Natural killer cell (primary cell): ENCODE measurements around the gene WWTR1. TPM values are rescaled to one million over a fixed set of nuclear protein-coding genes. Genes with fewer than 3 reads are reported as not detected.
A peak's percentile ranks its signal among the peaks of the same experiment; 100 is the strongest.

Experiments used
- ATAC-seq, 3 donors: fragments of 150-1000 bp in 2 of 3; fragments of 200-7000 bp in 1 of 3; cut with Tn5 transposase; 1 replicate in 1 of 3; 2 replicates in 2 of 3; pipeline ENCODE4 v1.10.0; 2021; ENCODE audit warnings: mild to moderate bottlenecking in 2 of 3, moderate library complexity in 2 of 3
- DNase-seq, 2 donors: peaks; one replicate each; pipeline versions ENCODE4 v3.0.0 to v3.0.0-alpha.2; 2013 to 2021; ENCODE audit warnings: mixed read lengths in 1 of 2
- H3K27ac ChIP-seq: one replicate; pipeline ENCODE4 v1.5.1; 2013; ENCODE audit warnings: mild to moderate bottlenecking, low read length
- H3K27me3 ChIP-seq: one replicate; pipeline ENCODE4 v1.6.1; 2013; ENCODE audit warnings: low read length; ENCODE audit not compliant: control insufficient read depth, insufficient read depth
- H3K36me3 ChIP-seq: one replicate; pipeline ENCODE4 v1.6.1; 2013; ENCODE audit warnings: low read length; ENCODE audit not compliant: control insufficient read depth, insufficient read depth
- H3K4me1 ChIP-seq: one replicate; pipeline ENCODE4 v1.6.1; 2013; ENCODE audit warnings: low read length; ENCODE audit not compliant: control insufficient read depth, insufficient read depth
- H3K4me3 ChIP-seq: one replicate; pipeline ENCODE4 v1.5.1; 2013; ENCODE audit warnings: low read length
- H3K9me3 ChIP-seq: one replicate; pipeline ENCODE4 v1.6.1; 2013; ENCODE audit warnings: low read length; ENCODE audit not compliant: control insufficient read depth, insufficient read depth
- H3K27ac Mint-ChIP-seq, 2 donors: one replicate each; pipeline ENCODE4 v1.8.0; 2022; ENCODE audit warnings: mild to moderate bottlenecking in 2 of 2, mixed read lengths in 2 of 2, moderate library complexity in 1 of 2
- H3K27me3 Mint-ChIP-seq, 2 donors: one replicate each; pipeline ENCODE4 v1.8.0; 2022; ENCODE audit warnings: low read depth in 2 of 2, mixed read lengths in 2 of 2
- H3K36me3 Mint-ChIP-seq: one replicate; pipeline ENCODE4 v1.8.0; 2022; ENCODE audit warnings: mixed read lengths
- H3K4me1 Mint-ChIP-seq, 2 donors: one replicate each; pipeline ENCODE4 v1.8.0; 2022; ENCODE audit warnings: mixed read lengths in 2 of 2
- H3K4me3 Mint-ChIP-seq: one replicate; pipeline ENCODE4 v1.8.0; 2022; ENCODE audit warnings: mild to moderate bottlenecking, moderate library complexity, mixed read lengths
- H3K9me3 Mint-ChIP-seq, 2 donors: one replicate each; pipeline ENCODE4 v1.8.0; 2022; ENCODE audit warnings: mixed read lengths in 2 of 2
- WGBS: methylation state at CpG from one replicate; pipeline ENCODE4 v1.1.7; 2013; ENCODE audit warnings: missing lambda C conversion rate; ENCODE audit not compliant: insufficient coverage; 5-methylcytosine and 5-hydroxymethylcytosine counted together
- intact Hi-C: fragments of 100-400 bp; cut with micrococcal nuclease; formaldehyde crosslinking; loops from one replicate; pipeline ENCODE4 v1.14.2; 2022
- total RNA-seq, 4 donors: library from RNA; stranded (reverse); fragments of 120-200 nt in 1 of 4; gene quantifications; one replicate each; pipeline versions ENCODE4 v1.2.3 to v1.2.4, GENCODE V29; 2013 to 2022
- TF ChIP-seq, protein P1 (sequence below): fragments of 200-600 bp; IDR thresholded peaks from one replicate; pipeline ENCODE4 v1.8.0; 2022; ENCODE audit warnings: antibody characterized with exemption

Gene WWTR1
- total RNA-seq, 3 donors from 2014 or later (not counting 1 experiment from before 2014, with no cell fraction given): 0.72 to 1.1 (median 0.73) TPM

DNA sequence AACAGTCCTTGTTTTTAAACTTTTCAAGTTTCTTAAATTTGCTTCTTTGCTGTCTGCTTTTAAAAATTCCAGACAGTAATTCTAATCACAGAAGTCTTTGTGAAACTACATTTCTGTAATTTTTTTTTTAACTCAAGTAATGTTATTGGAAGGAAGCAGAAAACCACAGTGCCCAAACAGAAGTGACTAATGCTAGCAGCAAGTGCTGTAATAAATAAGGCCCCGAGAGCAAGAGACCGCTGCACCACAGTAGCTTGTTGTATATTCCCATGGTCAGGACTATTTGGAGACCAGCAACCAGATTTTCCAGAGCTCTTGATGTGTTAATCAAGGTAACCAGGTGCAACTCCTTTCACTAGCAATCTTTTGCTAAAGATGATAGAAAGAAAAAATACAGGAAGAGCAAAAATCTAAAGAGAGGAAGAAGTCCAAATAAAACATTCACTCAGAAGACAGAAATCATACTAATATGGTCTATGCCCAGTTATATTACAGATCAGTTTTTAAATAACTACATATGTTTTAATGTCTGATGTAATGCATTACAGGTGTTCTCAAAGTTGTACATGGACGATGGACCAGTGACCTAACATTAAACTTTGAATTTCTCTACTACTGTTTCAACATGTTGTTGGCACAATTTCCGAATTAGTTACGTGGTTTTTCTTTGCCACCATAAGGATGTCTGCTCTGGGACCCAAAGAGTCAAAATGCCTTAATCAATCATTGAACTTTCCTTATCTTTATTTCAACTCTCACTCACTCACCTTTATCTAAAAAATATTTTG, 36.4 kb downstream of the WWTR1 start:
- ATAC-seq (no peak), DNase-seq (peak in 1 of 2 donors; percentile 11)
- intact Hi-C loops: no loop called here
- no peaks in the 10 kb centered on the region for H3K36me3 ChIP-seq
- Mint-ChIP-seq H3K9me3 (no peaks in the 10 kb centered on the region), H3K36me3 (no peaks in the 10 kb centered on the region), H3K4me3 (no peak overlapping the region), H3K4me1 (peaks cover 0 to 5% of the 10 kb centered on the region in 2 donors), H3K27ac (no peak overlapping the region), H3K27me3 (peaks cover 13 to 14% of the 10 kb centered on the region in 2 donors)
- TF ChIP-seq, protein P1, sequence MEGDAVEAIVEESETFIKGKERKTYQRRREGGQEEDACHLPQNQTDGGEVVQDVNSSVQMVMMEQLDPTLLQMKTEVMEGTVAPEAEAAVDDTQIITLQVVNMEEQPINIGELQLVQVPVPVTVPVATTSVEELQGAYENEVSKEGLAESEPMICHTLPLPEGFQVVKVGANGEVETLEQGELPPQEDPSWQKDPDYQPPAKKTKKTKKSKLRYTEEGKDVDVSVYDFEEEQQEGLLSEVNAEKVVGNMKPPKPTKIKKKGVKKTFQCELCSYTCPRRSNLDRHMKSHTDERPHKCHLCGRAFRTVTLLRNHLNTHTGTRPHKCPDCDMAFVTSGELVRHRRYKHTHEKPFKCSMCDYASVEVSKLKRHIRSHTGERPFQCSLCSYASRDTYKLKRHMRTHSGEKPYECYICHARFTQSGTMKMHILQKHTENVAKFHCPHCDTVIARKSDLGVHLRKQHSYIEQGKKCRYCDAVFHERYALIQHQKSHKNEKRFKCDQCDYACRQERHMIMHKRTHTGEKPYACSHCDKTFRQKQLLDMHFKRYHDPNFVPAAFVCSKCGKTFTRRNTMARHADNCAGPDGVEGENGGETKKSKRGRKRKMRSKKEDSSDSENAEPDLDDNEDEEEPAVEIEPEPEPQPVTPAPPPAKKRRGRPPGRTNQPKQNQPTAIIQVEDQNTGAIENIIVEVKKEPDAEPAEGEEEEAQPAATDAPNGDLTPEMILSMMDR: no peak
- no peak overlapping the region for H3K27ac ChIP-seq
- no peaks in the 10 kb centered on the region for H3K27me3 ChIP-seq
- WGBS: 51% methylated on average over 5 of the region's 5 CpGs
- H3K4me3 ChIP-seq: no peak overlapping the region
- no peaks in the 10 kb centered on the region for H3K4me1 ChIP-seq
- no peaks in the 10 kb centered on the region for H3K9me3 ChIP-seq

- H3K27me3 Mint-ChIP-seq: peaks cover 13 to 17% of the 10 kb centered on the region in 2 donors
- ATAC-seq (no peak), DNase-seq (no peak)
- Histone ChIP-seq H3K4me1 (no peaks in the 10 kb centered on the region), H3K36me3 (no peaks in the 10 kb centered on the region), H3K27me3 (no peaks in the 10 kb centered on the region), H3K27ac (no peak overlapping the region), H3K9me3 (no peaks in the 10 kb centered on the region), H3K4me3 (no peak overlapping the region)
- H3K9me3 Mint-ChIP-seq: no peaks in the 10 kb centered on the region
- intact Hi-C loops: no loop called here
- no peak overlapping the region for H3K27ac Mint-ChIP-seq
- TF ChIP-seq, protein P1: no peak
- 100% methylated on average over 1 of the region's 1 CpG for WGBS
- H3K4me1 Mint-ChIP-seq: peaks cover 0 to 5% of the 10 kb centered on the region in 2 donors
- no peak overlapping the region for H3K4me3 Mint-ChIP-seq
- no peaks in the 10 kb centered on the region for H3K36me3 Mint-ChIP-seq
Measured at GRCh38 chr3:149620291-149621020, 37.4 kb downstream of the WWTR1 start.

DNA sequence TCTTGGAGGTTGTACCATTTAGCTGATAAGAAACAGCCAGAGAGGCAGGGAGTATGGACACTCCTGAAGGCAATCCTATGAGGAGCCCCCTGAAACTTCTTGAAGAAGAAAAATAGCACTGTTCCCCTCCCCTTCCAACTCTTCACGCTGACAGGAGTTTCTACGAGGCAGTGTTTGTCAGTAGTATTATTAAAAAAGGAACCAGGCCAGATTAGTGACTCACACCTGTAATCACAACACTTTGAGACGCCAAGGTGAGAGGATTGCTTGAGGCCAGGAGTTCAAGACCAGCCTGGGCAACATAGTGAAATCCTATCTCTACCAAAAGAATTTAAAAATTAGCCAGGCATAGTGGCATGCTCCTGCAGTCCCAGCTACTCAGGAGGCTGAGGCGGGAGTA, 38.7 kb downstream of the WWTR1 start:
- Histone ChIP-seq H3K27me3 (no peaks in the 10 kb centered on the region), H3K27ac (no peak overlapping the region), H3K4me3 (no peak overlapping the region), H3K36me3 (no peaks in the 10 kb centered on the region), H3K9me3 (no peaks in the 10 kb centered on the region), H3K4me1 (no peaks in the 10 kb centered on the region)
- Mint-ChIP-seq H3K27me3 (peaks cover 13 to 23% of the 10 kb centered on the region in 2 donors), H3K4me1 (peaks cover 0 to 5% of the 10 kb centered on the region in 2 donors), H3K36me3 (no peaks in the 10 kb centered on the region), H3K9me3 (no peaks in the 10 kb centered on the region), H3K27ac (no peak overlapping the region), H3K4me3 (no peak overlapping the region)
- TF ChIP-seq, protein P1: no peak
- 82% methylated on average over 3 of the region's 4 CpGs for WGBS
- intact Hi-C loops: no loop called here
- ATAC-seq (no peak), DNase-seq (no peak)
